CD14-positive monocyte (primary cell): ENCODE data around the gene SCYGR2. TPM values are rescaled to one million over a fixed set of nuclear protein-coding genes. Genes with fewer than 3 reads are reported as not detected.

ENCODE experiments used
- DNase-seq, 3 donors: peaks; one replicate each; pipeline ENCODE4 v3.0.0-alpha.2; 2011 to 2022
- H2AFZ ChIP-seq: 2 replicates; pipeline ENCODE4 v1.6.0; 2012; ENCODE audit warnings: mild to moderate bottlenecking, low read depth, low read length, inconsistent platforms; ENCODE audit not compliant: insufficient read depth, poor library complexity, severe bottlenecking
- H3K27ac ChIP-seq, 2 donors: 1 replicate in 1 of 2; 2 replicates in 1 of 2; pipeline ENCODE4 v1.5.1; 2012 to 2013; ENCODE audit warnings: low read length in 2 of 2, control low read depth in 1 of 2, inconsistent platforms in 1 of 2, low read depth in 1 of 2, mild to moderate bottlenecking in 1 of 2
- H3K27me3 ChIP-seq, 2 donors: one replicate each; pipeline versions ENCODE4 v1.6.0 to v1.6.1; 2011 to 2013; ENCODE audit warnings: low read length in 2 of 2; ENCODE audit not compliant: control insufficient read depth in 2 of 2, insufficient read depth in 2 of 2
- H3K36me3 ChIP-seq, 2 donors: replicated peaks in 1 of 2; 1 replicate in 1 of 2; 2 replicates in 1 of 2; pipeline versions ENCODE4 v1.5.1 to v1.6.1; 2012 to 2013; ENCODE audit warnings: low read length in 2 of 2, control low read depth in 1 of 2, inconsistent platforms in 1 of 2, mild to moderate bottlenecking in 1 of 2; ENCODE audit not compliant: insufficient read depth in 2 of 2, control insufficient read depth in 1 of 2
- H3K4me1 ChIP-seq, 2 donors: 1 replicate in 1 of 2; 2 replicates in 1 of 2; pipeline versions ENCODE4 v1.5.1 to v1.6.1; 2012 to 2013; ENCODE audit warnings: low read length in 2 of 2, control low read depth in 1 of 2, inconsistent platforms in 1 of 2, mild to moderate bottlenecking in 1 of 2, moderate library complexity in 1 of 2; ENCODE audit not compliant: insufficient read depth in 2 of 2, control insufficient read depth in 1 of 2
- H3K4me2 ChIP-seq: replicated peaks from 2 replicates; pipeline ENCODE3; 2012; ENCODE audit warnings: low read length, moderate library complexity, mild to moderate bottlenecking; ENCODE audit not compliant: poor library complexity, severe bottlenecking; ENCODE audit errors: extremely low read depth
- H3K4me3 ChIP-seq, 3 experiments: fragments of 200-600 bp in 1 of 3; sonication (generic) in 1 of 3; replicated peaks in 1 of 3; 1 replicate in 2 of 3; 2 replicates in 1 of 3; pipeline ENCODE4 v1.5.1; 2011 to 2013; ENCODE audit warnings: low read length in 3 of 3, mild to moderate bottlenecking in 3 of 3, control low read depth in 2 of 3, low read depth in 2 of 3, inconsistent platforms in 1 of 3, moderate library complexity in 1 of 3
- H3K79me2 ChIP-seq: 2 replicates; pipeline ENCODE4 v1.6.0; 2012; ENCODE audit warnings: mild to moderate bottlenecking, control low read depth, inconsistent platforms, low read length, moderate library complexity; ENCODE audit not compliant: insufficient read depth
- H3K9ac ChIP-seq: 2 replicates; pipeline ENCODE4 v1.6.0; 2017; ENCODE audit warnings: low read length, mild to moderate bottlenecking; ENCODE audit not compliant: insufficient read depth, poor library complexity, severe bottlenecking
- H3K9me3 ChIP-seq, 2 donors: replicated peaks in 1 of 2; 1 replicate in 1 of 2; 2 replicates in 1 of 2; pipeline versions ENCODE4 v1.5.1 to v1.6.1; 2012 to 2013; ENCODE audit warnings: low read length in 2 of 2, control low read depth in 1 of 2; ENCODE audit not compliant: control insufficient read depth in 1 of 2, insufficient read depth in 1 of 2
- H4K20me1 ChIP-seq: 2 replicates; pipeline ENCODE4 v1.6.0; 2012; ENCODE audit warnings: mild to moderate bottlenecking, low read length, control low read depth, moderate library complexity; ENCODE audit not compliant: insufficient read depth
- H3K27ac Mint-ChIP-seq, 7 donors: one replicate each; pipeline ENCODE4 v1.8.0; 2020; ENCODE audit warnings: mild to moderate bottlenecking in 7 of 7, mixed read lengths in 7 of 7, moderate library complexity in 6 of 7, inconsistent platforms in 2 of 7
- H3K27me3 Mint-ChIP-seq, 3 donors: one replicate each; pipeline ENCODE4 v1.8.0; 2021 to 2022; ENCODE audit warnings: low read depth in 3 of 3, mild to moderate bottlenecking in 3 of 3, mixed read lengths in 3 of 3, moderate library complexity in 3 of 3, inconsistent platforms in 1 of 3
- H3K36me3 Mint-ChIP-seq, 2 donors: one replicate each; pipeline ENCODE4 v1.8.0; 2020; ENCODE audit warnings: mixed read lengths in 2 of 2, inconsistent platforms in 1 of 2, mild to moderate bottlenecking in 1 of 2
- H3K4me1 Mint-ChIP-seq: one replicate; pipeline ENCODE4 v1.8.0; 2020; ENCODE audit warnings: mild to moderate bottlenecking, mixed read lengths
- H3K4me3 Mint-ChIP-seq, 2 donors: one replicate each; pipeline ENCODE4 v1.8.0; 2020; ENCODE audit warnings: mild to moderate bottlenecking in 2 of 2, mixed read lengths in 2 of 2, moderate library complexity in 1 of 2
- H3K9me3 Mint-ChIP-seq, 7 donors: one replicate each; pipeline ENCODE4 v1.8.0; 2020 to 2022; ENCODE audit warnings: mixed read lengths in 7 of 7, mild to moderate bottlenecking in 6 of 7, moderate library complexity in 6 of 7, inconsistent platforms in 2 of 7
- CTCF ChIP-seq: fragments of 200-600 bp; IDR thresholded peaks from one replicate; pipeline ENCODE4 v1.8.0; 2022; ENCODE audit warnings: antibody characterized with exemption, mild to moderate bottlenecking
- WGBS: methylation state at CpG from one replicate; pipeline ENCODE4 v1.1.5; 2013; ENCODE audit warnings: missing lambda C conversion rate; ENCODE audit not compliant: insufficient coverage; 5-methylcytosine and 5-hydroxymethylcytosine counted together
- intact Hi-C, 2 donors: fragments of 100-400 bp; cut with micrococcal nuclease; formaldehyde crosslinking; loops; one replicate each; pipeline versions ENCODE4 v1.15.0 to v1.15.1; 2023
- polyA plus RNA-seq, 3 donors: library from polyadenylated mRNA; depleted of rRNA in 1 of 3; unstranded in 2 of 3; stranded (reverse) in 1 of 3; fragments of 300-500 nt in 2 of 3; fragments of >200 nt in 1 of 3; fragmentation: Illumina TruSeq in 2 of 3; gene quantifications; 1 replicate in 2 of 3; 2 replicates in 1 of 3; pipeline ENCODE4 v1.2.3, GENCODE V29; 2012 to 2021

SCYGR2 gene
- polyA plus RNA-seq, 3 donors: not detected

- H2AFZ ChIP-seq: no peak overlapping the region
- no peak for DNase-seq
- H3K79me2 ChIP-seq: no peaks in the 10 kb centered on the region
- H3K36me3 Mint-ChIP-seq: no peaks in the 10 kb centered on the region
- no peak overlapping the region for H3K4me3 Mint-ChIP-seq
- no peaks in the 10 kb centered on the region for H3K4me1 ChIP-seq
- intact Hi-C loops: no loop called here
- H4K20me1 ChIP-seq: no peaks in the 10 kb centered on the region
- H3K9me3 ChIP-seq: peaks cover 12 to 13% of the 10 kb centered on the region in 2 donors
- peaks cover 3 to 7% (median 4%) of the 10 kb centered on the region in 3 donors for H3K27me3 Mint-ChIP-seq
- no peak overlapping the region for H3K4me2 ChIP-seq
- H3K9ac ChIP-seq: no peak overlapping the region
- no peaks in the 10 kb centered on the region for H3K36me3 ChIP-seq
- no peak overlapping the region for H3K4me3 ChIP-seq
- peaks cover 8 to 17% (median 14%) of the 10 kb centered on the region in 7 donors for H3K9me3 Mint-ChIP-seq
- no peaks in the 10 kb centered on the region for H3K4me1 Mint-ChIP-seq
- H3K27me3 ChIP-seq: no peaks in the 10 kb centered on the region
- no peak overlapping the region for H3K27ac Mint-ChIP-seq
- no peak overlapping the region for H3K27ac ChIP-seq
- TF ChIP-seq CTCF: no peak
Observed at GRCh38 chr2:227582369-227582768, 16.3 kb upstream of the SCYGR2 start.

- Histone ChIP-seq H4K20me1 (no peaks in the 10 kb centered on the region), H3K36me3 (no peaks in the 10 kb centered on the region), H3K9ac (no peak overlapping the region), H3K79me2 (no peaks in the 10 kb centered on the region), H3K4me3 (no peak overlapping the region), H3K9me3 (no peaks in the 10 kb centered on the region), H3K27ac (no peak overlapping the region), H2AFZ (no peak overlapping the region), H3K27me3 (peaks cover 0 to 16% of the 10 kb centered on the region in 2 donors), H3K4me2 (no peak overlapping the region), H3K4me1 (no peaks in the 10 kb centered on the region)
- intact Hi-C loops: no loop called here
- Mint-ChIP-seq H3K27me3 (peaks cover 16 to 20% (median 19%) of the 10 kb centered on the region in 3 donors), H3K27ac (no peak overlapping the region), H3K4me1 (no peaks in the 10 kb centered on the region), H3K36me3 (no peaks in the 10 kb centered on the region), H3K4me3 (no peak overlapping the region), H3K9me3 (peaks cover 1 to 5% (median 4%) of the 10 kb centered on the region in 7 donors)
- DNase-seq: no peak
- WGBS: no CpG with 5 or more reads among the region's 1 CpG
- TF ChIP-seq CTCF: no peak
Observed at GRCh38 chr2:227592694-227593387, 5.9 kb upstream of the SCYGR2 start.
